Neural progenitor cell (in vitro differentiated cells): ENCODE measurements around the gene CPB2. TPM values are rescaled to one million over a fixed set of nuclear protein-coding genes. Genes with fewer than 3 reads are reported as not detected.

Experiments
- DNase-seq: peaks from one replicate; pipeline ENCODE4 v3.0.0-alpha.2; 2016; ENCODE audit warnings: low spot score
- H2AFZ ChIP-seq: fragments of 200-600 bp; sonication (generic); replicated peaks from 2 replicates; pipeline ENCODE4 v1.6.1; 2016; ENCODE audit warnings: antibody characterized with exemption
- H3F3A ChIP-seq: fragments of 200-600 bp; sonication (generic); 2 replicates; pipeline ENCODE4 v1.6.1; 2016; ENCODE audit warnings: antibody characterized with exemption, low read depth
- H3K27ac ChIP-seq: fragments of 200-600 bp; sonication (generic); 2 replicates; pipeline ENCODE4 v1.5.1; 2016; ENCODE audit warnings: mild to moderate bottlenecking
- H3K27me3 ChIP-seq: fragments of 200-600 bp; sonication (generic); 2 replicates; pipeline ENCODE4 v1.6.1; 2016; ENCODE audit warnings: mild to moderate bottlenecking, moderate library complexity
- H3K36me3 ChIP-seq: fragments of 200-600 bp; sonication (generic); 2 replicates; pipeline ENCODE4 v1.5.1; 2016
- H3K4me1 ChIP-seq: fragments of 200-600 bp; sonication (generic); 2 replicates; pipeline ENCODE4 v1.6.1; 2016; ENCODE audit warnings: mixed run types
- H3K4me2 ChIP-seq: fragments of 200-600 bp; sonication (generic); 2 replicates; pipeline ENCODE4 v1.6.1; 2016
- H3K4me3 ChIP-seq: fragments of 200-600 bp; sonication (generic); 2 replicates; pipeline ENCODE4 v1.5.1; 2016
- H3K79me2 ChIP-seq: fragments of 200-600 bp; sonication (generic); 2 replicates; pipeline ENCODE4 v1.6.1; 2016; ENCODE audit warnings: low read depth
- H3K9ac ChIP-seq: fragments of 200-600 bp; sonication (generic); 2 replicates; pipeline ENCODE4 v1.6.1; 2016
- H3K9me3 ChIP-seq: fragments of 200-600 bp; sonication (generic); 2 replicates; pipeline ENCODE4 v1.5.1; 2016; ENCODE audit warnings: low read depth
- H4K20me1 ChIP-seq: fragments of 200-600 bp; sonication (generic); 2 replicates; pipeline ENCODE4 v1.6.1; 2016; ENCODE audit warnings: low read depth
- H3K27ac Mint-ChIP-seq: 3 replicates; pipeline ENCODE4 v1.8.0; 2021; ENCODE audit warnings: mixed read lengths
- H3K27me3 Mint-ChIP-seq: 2 replicates; pipeline ENCODE4 v1.8.0; 2022; ENCODE audit warnings: low read depth, mild to moderate bottlenecking, inconsistent platforms, moderate library complexity, mixed read lengths; ENCODE audit not compliant: insufficient read depth
- H3K36me3 Mint-ChIP-seq: 3 replicates; pipeline ENCODE4 v1.8.0; 2021; ENCODE audit warnings: mixed read lengths
- H3K4me1 Mint-ChIP-seq: 3 replicates; pipeline ENCODE4 v1.8.0; 2021; ENCODE audit warnings: mixed read lengths
- H3K4me3 Mint-ChIP-seq: 3 replicates; pipeline ENCODE4 v1.8.0; 2021; ENCODE audit warnings: mild to moderate bottlenecking, moderate library complexity, mixed read lengths
- H3K9me3 Mint-ChIP-seq: 3 replicates; pipeline ENCODE4 v1.8.0; 2020; ENCODE audit warnings: mixed read lengths
- EZH2 ChIP-seq: fragments of 200-600 bp; sonication (generic); IDR thresholded peaks from 2 replicates; pipeline ENCODE4 v1.6.1; 2017; ENCODE audit warnings: antibody characterized with exemption, mild to moderate bottlenecking, moderate library complexity
- EZH2phosphoT487 ChIP-seq: fragments of 200-600 bp; sonication (generic); IDR thresholded peaks from 2 replicates; pipeline ENCODE4 v1.6.1; 2017; ENCODE audit warnings: antibody characterized with exemption
- total RNA-seq: library from RNA; depleted of rRNA; stranded (reverse); fragments of >200 nt; gene quantifications from 2 replicates; pipeline ENCODE4 v1.2.3, GENCODE V29; 2015; ENCODE audit warnings: low replicate concordance
- TF ChIP-seq, protein P1 (sequence below): fragments of 200-600 bp; sonication (generic); IDR thresholded peaks from 2 replicates; pipeline ENCODE4 v1.5.1; 2017; ENCODE audit warnings: antibody characterized with exemption, mild to moderate bottlenecking

Gene CPB2
- total RNA-seq, 1 donor from 2014 or later = not detected

DNA sequence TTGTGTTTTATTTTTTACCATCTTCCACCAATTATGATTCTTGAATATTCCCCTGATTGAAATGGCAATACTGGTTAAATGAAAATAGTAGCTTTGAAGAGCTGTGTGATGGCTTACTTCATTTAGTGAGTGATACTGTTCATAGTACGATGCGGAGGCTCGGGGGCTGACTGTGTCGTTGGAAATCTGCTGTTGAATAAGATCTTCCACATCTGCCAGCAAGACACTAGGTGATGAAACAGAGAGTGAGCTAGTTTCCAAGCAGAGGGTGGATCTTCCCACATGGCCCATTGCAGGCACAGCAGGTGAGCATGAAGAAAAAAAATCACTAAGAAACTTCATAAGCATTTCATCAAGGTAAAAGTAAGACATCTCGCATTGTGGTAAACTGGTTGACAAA, 22.5 kb downstream of the CPB2 start:
- no peak overlapping the region for H3K27ac Mint-ChIP-seq
- H3K4me1 Mint-ChIP-seq = no peaks in the 10 kb centered on the region
- Histone ChIP-seq H3K4me2 (no peak overlapping the region), H3K36me3 (no peaks in the 10 kb centered on the region), H2AFZ (no peak overlapping the region), H3K4me1 (no peaks in the 10 kb centered on the region), H3K4me3 (no peak overlapping the region), H3K79me2 (no peaks in the 10 kb centered on the region), H3K9me3 (no peaks in the 10 kb centered on the region), H3K9ac (no peak overlapping the region), H3K27me3 (no peaks in the 10 kb centered on the region), H3F3A (no peaks in the 10 kb centered on the region), H3K27ac (no peak overlapping the region), H4K20me1 (no peaks in the 10 kb centered on the region)
- H3K4me3 Mint-ChIP-seq = no peak overlapping the region
- no peaks in the 10 kb centered on the region for H3K27me3 Mint-ChIP-seq
- no peaks in the 10 kb centered on the region for H3K36me3 Mint-ChIP-seq
- TF ChIP-seq EZH2 = no peak
- no peak for TF ChIP-seq EZH2phosphoT487
- TF ChIP-seq, protein P1, sequence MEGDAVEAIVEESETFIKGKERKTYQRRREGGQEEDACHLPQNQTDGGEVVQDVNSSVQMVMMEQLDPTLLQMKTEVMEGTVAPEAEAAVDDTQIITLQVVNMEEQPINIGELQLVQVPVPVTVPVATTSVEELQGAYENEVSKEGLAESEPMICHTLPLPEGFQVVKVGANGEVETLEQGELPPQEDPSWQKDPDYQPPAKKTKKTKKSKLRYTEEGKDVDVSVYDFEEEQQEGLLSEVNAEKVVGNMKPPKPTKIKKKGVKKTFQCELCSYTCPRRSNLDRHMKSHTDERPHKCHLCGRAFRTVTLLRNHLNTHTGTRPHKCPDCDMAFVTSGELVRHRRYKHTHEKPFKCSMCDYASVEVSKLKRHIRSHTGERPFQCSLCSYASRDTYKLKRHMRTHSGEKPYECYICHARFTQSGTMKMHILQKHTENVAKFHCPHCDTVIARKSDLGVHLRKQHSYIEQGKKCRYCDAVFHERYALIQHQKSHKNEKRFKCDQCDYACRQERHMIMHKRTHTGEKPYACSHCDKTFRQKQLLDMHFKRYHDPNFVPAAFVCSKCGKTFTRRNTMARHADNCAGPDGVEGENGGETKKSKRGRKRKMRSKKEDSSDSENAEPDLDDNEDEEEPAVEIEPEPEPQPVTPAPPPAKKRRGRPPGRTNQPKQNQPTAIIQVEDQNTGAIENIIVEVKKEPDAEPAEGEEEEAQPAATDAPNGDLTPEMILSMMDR = no peak
- DNase-seq = no peak
- no peaks in the 10 kb centered on the region for H3K9me3 Mint-ChIP-seq

GRCh38 chr13:46079770-46080169, 25.1 kb downstream of the CPB2 start:
- H3K9me3 ChIP-seq = no peaks in the 10 kb centered on the region
- no peak for DNase-seq
- no peaks in the 10 kb centered on the region for H3K79me2 ChIP-seq
- TF ChIP-seq EZH2 (no peak), EZH2phosphoT487 (no peak)
- TF ChIP-seq, protein P1 = no peak
- H3K27me3 ChIP-seq = no peaks in the 10 kb centered on the region
- peaks cover 1% of the 10 kb centered on the region for H3K36me3 Mint-ChIP-seq
- H3K4me1 Mint-ChIP-seq = no peaks in the 10 kb centered on the region
- no peaks in the 10 kb centered on the region for H4K20me1 ChIP-seq
- H3K9ac ChIP-seq = no peak overlapping the region
- no peak overlapping the region for H3K4me3 ChIP-seq
- no peak overlapping the region for H3K4me3 Mint-ChIP-seq
- H3K27ac Mint-ChIP-seq = no peak overlapping the region
- H3K36me3 ChIP-seq = no peaks in the 10 kb centered on the region
- H3F3A ChIP-seq = no peaks in the 10 kb centered on the region
- H3K4me1 ChIP-seq = no peaks in the 10 kb centered on the region
- H3K27ac ChIP-seq = no peak overlapping the region
- H3K27me3 Mint-ChIP-seq = no peaks in the 10 kb centered on the region
- peaks cover 1% of the 10 kb centered on the region for H3K9me3 Mint-ChIP-seq
- H2AFZ ChIP-seq = no peak overlapping the region
- no peak overlapping the region for H3K4me2 ChIP-seq

GRCh38 chr13:46077265-46077664, 27.6 kb downstream of the CPB2 start:
- TF ChIP-seq, protein P1 = no peak
- TF ChIP-seq EZH2phosphoT487 = no peak
- TF ChIP-seq EZH2 = no peak
- peaks cover 6% of the 10 kb centered on the region for H3K9me3 Mint-ChIP-seq

More at GRCh38 chr13:46077265-46077664, 27.6 kb downstream of the CPB2 start:
- Histone ChIP-seq H2AFZ (no peak overlapping the region), H3K27ac (no peak overlapping the region), H3K79me2 (no peaks in the 10 kb centered on the region), H3K4me2 (no peak overlapping the region), H3K36me3 (no peaks in the 10 kb centered on the region), H3K4me1 (no peaks in the 10 kb centered on the region), H3K27me3 (no peaks in the 10 kb centered on the region), H3K9ac (no peak overlapping the region), H4K20me1 (no peaks in the 10 kb centered on the region), H3K4me3 (no peak overlapping the region), H3K9me3 (no peaks in the 10 kb centered on the region), H3F3A (no peaks in the 10 kb centered on the region)
- no peak for DNase-seq
- Mint-ChIP-seq H3K4me1 (no peaks in the 10 kb centered on the region), H3K27me3 (no peaks in the 10 kb centered on the region), H3K4me3 (no peak overlapping the region), H3K36me3 (peaks cover 9% of the 10 kb centered on the region), H3K27ac (no peak overlapping the region)
